ENCODE data around the gene METTL24. TPM values are rescaled to one million over a fixed set of nuclear protein-coding genes. Genes with fewer than 3 reads are reported as not detected.

Gene METTL24
- total RNA-seq, 2 donors from 2014 or later = 0.96 to 3.0 TPM

- no peak for DNase-seq (ENCODE audit: low spot score)
- TF ChIP-seq CTCF (IDR thresholded peaks at IDR 0.05) (no peak), POLR2AphosphoS5 (IDR thresholded peaks at IDR 0.05) (no peak), POLR2A (IDR thresholded peaks at IDR 0.05) (no peak)
- Histone ChIP-seq H3K27me3 (replicated peaks; ENCODE audit: insufficient read depth) (no peaks in the 10 kb centered on the region), H3K27ac (no peak overlapping the region), H3K36me3 (no peaks in the 10 kb centered on the region), H3K4me1 (replicated peaks) (no peaks in the 10 kb centered on the region), H3K9me3 (no peaks in the 10 kb centered on the region), H3K4me3 (no peak overlapping the region)
- intact Hi-C loops (cut with DNase I) = no loop called here
- WGBS = 64% methylated on average over 5 of the region's 5 CpGs
These were observed 62.5 kb downstream of the METTL24 start for GRCh38 chr6:110295451-110296165.

GRCh38 chr6:110287462-110288341, 70.4 kb downstream of the METTL24 start:
- Histone ChIP-seq H3K36me3 (no peaks in the 10 kb centered on the region), H3K27me3 (replicated peaks; ENCODE audit: insufficient read depth) (no peaks in the 10 kb centered on the region), H3K27ac (no peak overlapping the region), H3K4me3 (no peak overlapping the region), H3K9me3 (no peaks in the 10 kb centered on the region), H3K4me1 (replicated peaks) (no peaks in the 10 kb centered on the region)
- DNase-seq (ENCODE audit: low spot score) = no peak
- no peak for TF ChIP-seq POLR2A (IDR thresholded peaks at IDR 0.05)
- TF ChIP-seq POLR2AphosphoS5 (IDR thresholded peaks at IDR 0.05) = no peak
- no peak for TF ChIP-seq CTCF (IDR thresholded peaks at IDR 0.05)
- intact Hi-C loops (cut with DNase I) = no loop called here
- WGBS = 84% methylated on average over 8 of the region's 8 CpGs

- Histone ChIP-seq H3K27me3 (replicated peaks; ENCODE audit: insufficient read depth) (no peaks in the 10 kb centered on the region), H3K36me3 (no peaks in the 10 kb centered on the region), H3K4me3 (no peak overlapping the region), H3K9me3 (no peaks in the 10 kb centered on the region), H3K4me1 (replicated peaks) (no peaks in the 10 kb centered on the region), H3K27ac (no peak overlapping the region)
- TF ChIP-seq POLR2AphosphoS5 (IDR thresholded peaks at IDR 0.05) = no peak
- no peak for TF ChIP-seq POLR2A (IDR thresholded peaks at IDR 0.05)
- no peak for TF ChIP-seq CTCF (IDR thresholded peaks at IDR 0.05)
- intact Hi-C loops (cut with DNase I) = no loop called here
- peak; percentile 7 for DNase-seq (ENCODE audit: low spot score)
- WGBS = 70% methylated on average over 7 of the region's 7 CpGs
These were observed 72.7 kb downstream of the METTL24 start for GRCh38 chr6:110285306-110286060.

GRCh38 chr6:110284855-110285254, 73.3 kb downstream of the METTL24 start:
- TF ChIP-seq POLR2A (IDR thresholded peaks at IDR 0.05) = no peak
- no peak for TF ChIP-seq CTCF (IDR thresholded peaks at IDR 0.05)
- no peak for TF ChIP-seq POLR2AphosphoS5 (IDR thresholded peaks at IDR 0.05)
- intact Hi-C loops (cut with DNase I) = no loop called here
- Histone ChIP-seq H3K4me3 (no peak overlapping the region), H3K27ac (no peak overlapping the region), H3K9me3 (no peaks in the 10 kb centered on the region), H3K4me1 (replicated peaks) (no peaks in the 10 kb centered on the region), H3K36me3 (no peaks in the 10 kb centered on the region), H3K27me3 (replicated peaks; ENCODE audit: insufficient read depth) (no peaks in the 10 kb centered on the region)
- no peak for DNase-seq (ENCODE audit: low spot score)

Measured in prostate gland (tissue), 2 donors.